Upper lobe of left lung (tissue), 4 donors: ENCODE data around the gene HIBADH.

ENCODE experiments used
- CTCF ChIP-seq, 6 experiments: fragments of 450-650 bp in 4 of 6; fragments of 200-600 bp in 2 of 6; sonication (generic) in 2 of 6; IDR thresholded peaks; one replicate each; pipeline ENCODE4 v1.5.1; 2016 to 2019; ENCODE audit warnings: antibody characterized with exemption in 6 of 6
- POLR2A ChIP-seq, 4 donors: fragments of 450-650 bp; IDR thresholded peaks; one replicate each; pipeline ENCODE4 v1.5.1; 2016 to 2017; ENCODE audit warnings: antibody characterized with exemption in 4 of 4, mild to moderate bottlenecking in 2 of 4
- POLR2AphosphoS5 ChIP-seq, 2 donors: sonication (generic); formaldehyde crosslinking; IDR thresholded peaks; one replicate each; pipeline ENCODE4 v1.5.1; 2017; ENCODE audit warnings: antibody characterized with exemption in 2 of 2

GRCh38 chr7:27526131-27526530, 136.6 kb downstream of the HIBADH start:
- TF ChIP-seq POLR2A (IDR thresholded peaks at IDR 0.05) (no peak), CTCF (IDR thresholded peaks at IDR 0.05) (no peak), POLR2AphosphoS5 (IDR thresholded peaks at IDR 0.05) (no peak)
